Esophagus muscularis mucosa (tissue), 4 donors: ENCODE measurements around the gene ANK2. TPM values are rescaled to one million over a fixed set of nuclear protein-coding genes. Genes with fewer than 3 reads are reported as not detected.

ENCODE experiments used
- DNase-seq: peaks from one replicate; pipeline ENCODE4 v3.0.0-alpha.2; 2017; ENCODE audit errors: extremely low spot score
- H3K27ac ChIP-seq, 4 donors: fragments of 200-600 bp; sonication (generic); replicated peaks in 1 of 4; 1 replicate in 3 of 4; 2 replicates in 1 of 4; pipeline ENCODE4 v1.5.1; 2016 to 2019; ENCODE audit warnings: mild to moderate bottlenecking in 1 of 4
- H3K27me3 ChIP-seq, 4 donors: fragments of 200-600 bp; sonication (generic); one replicate each; pipeline versions ENCODE4 v1.5.1 to v1.6.0; 2016 to 2019
- H3K36me3 ChIP-seq, 4 donors: fragments of 200-600 bp; sonication (generic); one replicate each; pipeline ENCODE4 v1.5.1; 2016 to 2019
- H3K4me1 ChIP-seq, 4 donors: fragments of 200-600 bp; sonication (generic); one replicate each; pipeline ENCODE4 v1.5.1; 2016 to 2019
- H3K4me3 ChIP-seq, 4 donors: fragments of 200-600 bp; sonication (generic); 1 replicate in 2 of 4; 2 replicates in 2 of 4; pipeline ENCODE4 v1.5.1; 2016 to 2019; ENCODE audit warnings: mild to moderate bottlenecking in 4 of 4, moderate library complexity in 1 of 4
- H3K9me3 ChIP-seq, 4 donors: fragments of 200-600 bp; sonication (generic); 1 replicate in 3 of 4; 2 replicates in 1 of 4; pipeline ENCODE4 v1.5.1; 2016 to 2019
- CTCF ChIP-seq, 3 experiments: fragments of 200-600 bp in 2 of 3; fragments of 450-650 bp in 1 of 3; sonication (generic) in 2 of 3; IDR thresholded peaks; one replicate each; pipeline ENCODE4 v1.5.1; 2017 to 2019; ENCODE audit warnings: antibody characterized with exemption in 3 of 3, mild to moderate bottlenecking in 2 of 3, moderate library complexity in 1 of 3
- EP300 ChIP-seq: sonication (generic); formaldehyde crosslinking; IDR thresholded peaks from one replicate; pipeline ENCODE4 v1.6.1; 2017; ENCODE audit warnings: antibody characterized with exemption
- POLR2A ChIP-seq: fragments of 450-650 bp; IDR thresholded peaks from one replicate; pipeline ENCODE4 v1.6.1; 2017; ENCODE audit warnings: antibody characterized with exemption, moderate library complexity, mild to moderate bottlenecking, low read depth
- POLR2AphosphoS5 ChIP-seq, 2 donors: sonication (generic); formaldehyde crosslinking; IDR thresholded peaks; one replicate each; pipeline ENCODE4 v1.6.1; 2017; ENCODE audit warnings: antibody characterized with exemption in 2 of 2
- WGBS: methylation state at CpG from one replicate; pipeline ENCODE4 v1.1.5; 2018; 5-methylcytosine and 5-hydroxymethylcytosine counted together
- intact Hi-C: fragments of 100-400 bp; cut with DNase I; formaldehyde crosslinking; loops from one replicate; pipeline ENCODE4 v1.15.1; 2023
- total RNA-seq, 4 donors: library from RNA; depleted of rRNA; stranded (reverse); fragments of >200 nt; gene quantifications; one replicate each; pipeline versions ENCODE4 v1.1.0 to v1.2.1, GENCODE V29; 2016

The ANK2 gene
- total RNA-seq, 4 donors from 2014 or later: 76.8 to 88.0 (median 82.8) TPM

GRCh38 chr4:113101669-113102068 lies 52.2 kb downstream of the ANK2 start:
- intact Hi-C loops: no loop called here
- no peak overlapping the region for H3K4me3 ChIP-seq

GRCh38 chr4:113103556-113103955 lies 54.1 kb downstream of the ANK2 start:
- no peaks in the 10 kb centered on the region for H3K4me1 ChIP-seq
- TF ChIP-seq POLR2AphosphoS5 (IDR thresholded peaks at IDR 0.05) (no peak), CTCF (IDR thresholded peaks at IDR 0.05) (no peak), EP300 (no peak), POLR2A (no peak)
- no peak overlapping the region for H3K4me3 ChIP-seq
- H3K9me3 ChIP-seq: no peaks in the 10 kb centered on the region
- intact Hi-C loops: no loop called here
- no peak overlapping the region for H3K27ac ChIP-seq
- no peaks in the 10 kb centered on the region for H3K36me3 ChIP-seq
- H3K27me3 ChIP-seq: no peaks in the 10 kb centered on the region
- DNase-seq: no peak
- 56% methylated on average over 1 of the region's 1 CpG for WGBS

More at GRCh38 chr4:113101669-113102068, 52.2 kb downstream of the ANK2 start:
- no peak overlapping the region for H3K27ac ChIP-seq
- DNase-seq: no peak
- H3K4me1 ChIP-seq: no peaks in the 10 kb centered on the region
- TF ChIP-seq POLR2A (no peak), EP300 (no peak), CTCF (IDR thresholded peaks at IDR 0.05) (no peak), POLR2AphosphoS5 (IDR thresholded peaks at IDR 0.05) (no peak)
- H3K27me3 ChIP-seq: no peaks in the 10 kb centered on the region
- no peaks in the 10 kb centered on the region for H3K36me3 ChIP-seq
- H3K9me3 ChIP-seq: no peaks in the 10 kb centered on the region
- 100% methylated on average over 1 of the region's 1 CpG for WGBS

- Histone ChIP-seq H3K27me3 (no peaks in the 10 kb centered on the region), H3K36me3 (no peaks in the 10 kb centered on the region), H3K4me1 (peaks cover 0 to 4% (median 0%) of the 10 kb centered on the region in 4 donors), H3K27ac (no peak overlapping the region), H3K9me3 (no peaks in the 10 kb centered on the region), H3K4me3 (no peak overlapping the region)
- intact Hi-C loops: no loop called here
- no peak for TF ChIP-seq POLR2A
- TF ChIP-seq POLR2AphosphoS5 (IDR thresholded peaks at IDR 0.05): no peak
- TF ChIP-seq CTCF (IDR thresholded peaks at IDR 0.05): peak; percentile 17 to 29 (median 22)
- TF ChIP-seq EP300: no peak
- DNase-seq: no peak
These were observed 56.7 kb downstream of the ANK2 start for GRCh38 chr4:113106108-113106507.

GRCh38 chr4:113109106-113109718 lies 59.8 kb downstream of the ANK2 start:
- Histone ChIP-seq H3K27me3 (no peaks in the 10 kb centered on the region), H3K4me1 (peaks cover 0 to 4% (median 0%) of the 10 kb centered on the region in 4 donors), H3K4me3 (no peak overlapping the region), H3K9me3 (no peaks in the 10 kb centered on the region), H3K27ac (no peak overlapping the region), H3K36me3 (no peaks in the 10 kb centered on the region)
- no peak for DNase-seq
- TF ChIP-seq CTCF (IDR thresholded peaks at IDR 0.05): no peak
- 92% methylated on average over 4 of the region's 4 CpGs for WGBS
- intact Hi-C loops: no loop called here

GRCh38 chr4:113112338-113112978 lies 63.0 kb downstream of the ANK2 start:
- TF ChIP-seq EP300: no peak
- TF ChIP-seq POLR2A: no peak
- 59% methylated on average over 2 of the region's 2 CpGs for WGBS
- no peaks in the 10 kb centered on the region for H3K36me3 ChIP-seq

More at GRCh38 chr4:113112338-113112978, 63.0 kb downstream of the ANK2 start:
- Histone ChIP-seq H3K4me1 (peaks cover 4 to 11% (median 7%) of the 10 kb centered on the region in 4 donors), H3K27me3 (no peaks in the 10 kb centered on the region), H3K4me3 (no peak overlapping the region), H3K9me3 (no peaks in the 10 kb centered on the region), H3K27ac (no peak overlapping the region)
- intact Hi-C loops: no loop called here
- no peak for DNase-seq
